Measurements from ENCODE around the gene LCE6A.

The LCE6A gene

DNA sequence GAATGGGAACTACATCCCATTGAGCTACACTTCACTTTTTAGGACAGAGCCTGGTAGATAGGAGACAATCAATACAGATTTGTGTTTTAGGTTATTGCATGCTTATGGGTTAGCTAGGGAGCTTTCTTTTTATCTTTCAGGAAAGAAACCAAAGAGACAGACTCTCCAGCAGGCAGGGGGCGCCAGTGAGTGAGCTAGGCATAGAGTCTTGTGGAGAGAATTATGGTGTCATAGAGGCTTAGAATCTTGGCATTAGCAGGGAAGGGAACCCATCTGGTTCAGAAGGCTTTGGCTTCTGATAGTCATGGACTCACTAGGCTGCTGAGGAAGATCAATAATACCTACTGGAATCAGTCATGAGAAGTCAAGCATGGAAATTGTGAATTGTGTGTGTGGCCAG, 35.4 kb downstream of the LCE6A start, which contains the start of gene SMCP:
SMCP (plus strand) TSS at position 281 of the 400 bp plus-strand sequence. CDS start 6,101 bp downstream, outside the sequence.
- peak; percentile 63 for DNase-seq

DNA sequence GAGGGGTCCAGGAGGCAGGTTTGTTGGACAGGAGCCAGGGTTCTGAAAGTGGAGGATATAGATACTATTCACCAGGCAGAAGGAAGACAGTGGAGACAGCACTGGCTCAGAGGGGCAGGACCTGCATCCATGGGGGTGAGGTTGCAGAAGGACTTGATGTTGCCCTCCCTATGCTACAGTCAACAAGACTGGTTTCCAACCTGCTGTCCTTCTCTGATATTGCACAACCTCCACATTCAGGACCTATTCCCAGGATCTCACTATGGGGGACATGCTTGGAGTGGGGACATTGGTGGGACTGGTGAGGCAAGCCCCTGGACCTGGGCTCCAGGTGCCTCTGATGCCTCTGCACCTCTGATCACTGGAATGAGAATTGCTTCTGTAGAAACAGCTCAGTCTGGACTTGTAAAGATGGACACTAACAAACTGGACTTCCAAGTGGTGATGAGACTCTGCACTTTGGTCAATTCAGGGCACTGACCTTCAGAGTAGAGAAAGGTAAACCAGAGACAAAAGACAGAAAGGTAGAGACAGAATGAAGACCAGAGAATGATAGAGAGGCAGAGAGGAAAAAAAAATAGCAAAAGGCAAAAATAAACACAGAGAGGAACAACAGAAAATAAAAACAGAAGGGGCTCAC, 37.0 kb downstream of the LCE6A start:
- DNase-seq: no peak

DNA sequence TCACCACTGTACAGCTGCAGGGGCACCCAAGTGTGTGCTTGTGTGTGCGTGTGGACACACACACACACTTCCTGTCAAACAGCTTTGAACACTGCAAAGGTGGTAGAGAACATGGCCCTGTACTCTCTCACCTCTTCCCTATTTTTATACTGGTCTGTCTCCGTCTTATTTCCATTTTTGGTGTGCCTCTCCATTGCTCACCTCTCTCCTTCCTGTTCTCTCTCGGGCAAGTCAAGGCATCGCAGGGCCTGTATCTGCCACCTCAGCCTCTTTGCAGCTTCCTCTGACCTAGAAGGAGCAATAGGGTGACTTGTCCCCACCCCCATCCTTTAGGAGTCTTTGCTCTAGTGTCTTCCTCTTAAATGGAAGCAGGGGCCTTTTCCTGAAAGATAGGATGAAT, 37.7 kb downstream of the LCE6A start:
- no peak for DNase-seq

DNA sequence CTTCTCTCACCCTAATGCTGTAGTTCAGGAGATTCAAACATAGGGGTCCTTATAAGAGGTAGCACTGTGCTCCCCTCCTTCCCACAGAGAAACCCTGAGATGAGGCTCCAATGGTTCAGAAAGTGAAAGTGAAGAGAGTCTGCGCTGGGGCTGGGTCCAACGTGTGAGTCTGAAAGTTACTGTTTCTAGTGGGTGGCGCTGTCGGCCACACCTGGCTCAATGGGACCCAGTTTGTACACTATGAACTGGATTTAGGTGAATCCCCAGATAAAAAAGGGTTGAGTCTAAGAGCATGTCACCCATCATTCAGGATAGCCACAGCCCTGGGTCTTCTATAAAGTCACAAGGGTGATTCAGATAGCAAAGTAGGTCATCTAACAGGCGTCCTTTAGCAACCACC, 38.3 kb downstream of the LCE6A start:
- no peak for DNase-seq

DNA sequence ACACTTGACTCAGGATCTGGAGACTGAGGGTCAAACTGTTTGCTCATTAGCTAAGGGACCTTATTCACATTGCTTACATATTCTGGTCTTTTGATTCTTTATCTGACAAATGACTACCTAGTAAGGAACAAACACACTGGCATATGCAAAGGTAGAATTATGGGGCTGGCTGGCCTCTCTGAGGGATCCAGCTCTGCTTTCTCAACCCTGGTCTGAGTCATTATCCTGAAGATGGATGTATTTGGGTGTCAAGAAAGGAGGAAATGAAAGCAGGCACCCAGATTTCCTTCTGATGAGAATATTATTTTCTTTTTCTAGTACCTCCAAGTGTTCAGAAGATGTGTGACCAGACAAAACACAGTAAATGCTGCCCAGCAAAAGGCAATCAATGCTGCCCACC, 41.4 kb downstream of the LCE6A start:
- DNase-seq: no peak

DNA sequence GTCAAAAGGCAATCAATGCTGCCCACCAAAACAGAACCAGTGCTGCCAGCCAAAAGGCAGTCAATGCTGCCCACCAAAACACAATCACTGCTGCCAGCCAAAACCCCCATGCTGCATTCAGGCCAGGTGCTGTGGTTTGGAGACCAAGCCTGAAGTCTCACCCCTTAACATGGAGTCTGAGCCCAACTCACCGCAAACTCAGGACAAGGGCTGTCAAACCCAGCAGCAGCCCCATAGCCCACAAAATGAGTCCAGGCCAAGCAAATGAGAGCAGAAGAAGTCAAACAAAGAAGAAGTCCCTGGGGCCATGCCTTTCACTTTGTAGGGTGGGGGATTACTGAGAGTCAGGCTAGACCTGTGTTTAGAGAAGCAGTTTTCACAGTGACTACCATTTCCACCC, 41.9 kb downstream of the LCE6A start:
- DNase-seq: no peak

DNA sequence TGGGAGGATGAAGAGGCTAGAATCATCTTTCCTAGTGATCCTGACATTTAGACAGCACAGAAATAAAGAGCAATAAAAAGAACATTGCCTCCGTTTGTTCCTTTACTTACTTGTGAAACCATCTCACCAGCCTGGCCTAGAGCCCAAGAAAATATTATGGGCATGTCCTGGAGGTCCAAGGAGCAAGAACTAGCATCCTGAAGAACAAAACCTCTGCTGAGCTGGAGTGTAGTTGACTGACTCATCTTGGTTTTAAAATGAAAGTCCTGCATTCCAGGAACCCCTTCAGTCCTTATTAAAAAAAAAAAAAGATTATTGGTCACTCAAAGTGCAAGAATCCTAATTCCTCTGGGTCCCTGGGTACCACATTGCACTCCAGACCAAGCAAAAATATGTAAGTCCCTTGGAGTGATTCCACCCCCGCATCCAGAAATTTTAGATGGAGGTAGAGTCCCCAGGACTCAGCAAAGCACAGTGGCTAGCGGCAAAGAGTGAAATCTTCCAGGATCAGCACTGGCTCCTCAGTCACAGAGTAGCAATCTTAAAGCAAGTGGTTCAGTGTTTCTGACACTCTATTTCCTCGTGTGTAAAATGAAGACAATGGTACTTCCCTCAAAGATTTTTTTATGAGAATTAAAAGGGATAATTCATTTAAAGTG, 42.4 kb downstream of the LCE6A start:
- no peak for DNase-seq

DNA sequence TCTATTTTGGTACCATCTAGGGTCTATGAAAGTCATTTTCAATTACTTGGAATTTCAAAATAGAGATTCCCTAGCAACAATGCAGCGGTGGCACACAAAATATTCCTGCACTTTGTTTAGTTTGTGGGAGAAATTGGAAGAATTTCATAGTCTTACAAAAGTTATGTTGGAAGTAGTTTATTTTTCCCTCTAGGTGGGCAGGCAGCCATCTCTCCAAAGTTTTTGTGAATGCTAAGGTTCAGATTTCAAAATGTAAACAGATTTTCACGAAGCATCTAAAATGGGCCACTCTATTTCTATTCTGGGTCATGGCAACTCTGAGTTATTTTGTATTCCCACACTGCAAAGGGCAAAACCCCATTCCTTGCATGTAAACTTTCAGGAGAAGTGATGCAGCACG, 43.4 kb downstream of the LCE6A start:
- DNase-seq: no peak

DNA sequence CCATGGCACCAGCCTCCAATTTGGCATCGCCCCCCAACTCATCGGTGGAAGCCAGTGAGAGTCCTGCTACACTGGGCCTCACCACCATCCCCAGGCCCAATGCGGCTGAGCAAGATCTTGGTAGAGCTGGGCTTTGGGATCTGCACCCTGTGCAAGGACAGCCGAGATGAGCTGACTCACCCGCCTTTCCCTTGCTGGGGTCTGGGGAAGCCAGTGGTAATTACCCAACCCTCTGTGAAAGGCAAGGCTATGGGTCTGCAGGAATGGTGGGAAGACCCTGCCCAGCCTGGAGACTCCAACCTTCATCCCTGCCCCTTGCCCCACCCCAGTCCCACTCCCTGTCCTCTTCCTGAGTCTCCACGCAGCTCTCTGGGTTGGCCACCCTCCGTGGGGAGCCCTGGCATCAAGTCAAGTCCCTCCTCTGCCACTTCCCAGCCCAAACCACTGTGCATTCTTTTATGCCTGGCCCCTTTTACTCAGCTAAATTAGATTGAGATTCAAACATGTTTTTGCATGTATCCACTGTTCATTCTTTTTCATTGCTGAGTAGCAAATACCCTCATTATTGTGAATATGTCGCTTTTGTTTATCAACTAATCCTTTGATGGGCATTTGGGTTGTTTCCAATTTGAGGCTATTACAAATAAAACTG, 44.2 kb downstream of the LCE6A start:
- DNase-seq: no peak

DNA sequence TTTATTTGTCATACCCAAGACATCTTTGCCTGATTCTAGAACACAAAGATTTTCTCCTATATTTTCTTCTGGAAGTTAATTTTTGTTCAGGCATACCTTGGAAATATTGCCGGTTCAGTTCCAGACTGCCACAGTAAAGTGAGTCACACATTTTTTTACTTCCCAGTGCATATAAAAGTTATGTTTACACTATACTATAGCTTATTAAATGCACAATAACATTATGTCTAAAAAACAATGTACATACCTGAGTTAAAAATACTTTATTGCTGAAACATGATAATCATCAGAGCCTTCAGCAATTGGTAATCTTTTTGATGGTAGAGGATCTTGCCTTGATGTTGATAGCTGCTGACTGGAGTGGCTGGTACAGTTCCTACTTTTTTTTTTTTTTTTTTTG, 45.5 kb downstream of the LCE6A start:
- no peak for DNase-seq
